DLD1 (cell line): ENCODE results near the gene ECE2.
"Not testable (repeated sequence)": the region's sequence is repeated elsewhere in the genome, so short reads cannot be mapped to it uniquely, and the experiment has no call there.

Experiments used
- in situ Hi-C: cut with HindIII; loops from 2 replicates; pipeline ENCODE4 v1.10.0; 2017; ENCODE audit warnings: low sequenced_read_pairs

ECE2 gene

DNA sequence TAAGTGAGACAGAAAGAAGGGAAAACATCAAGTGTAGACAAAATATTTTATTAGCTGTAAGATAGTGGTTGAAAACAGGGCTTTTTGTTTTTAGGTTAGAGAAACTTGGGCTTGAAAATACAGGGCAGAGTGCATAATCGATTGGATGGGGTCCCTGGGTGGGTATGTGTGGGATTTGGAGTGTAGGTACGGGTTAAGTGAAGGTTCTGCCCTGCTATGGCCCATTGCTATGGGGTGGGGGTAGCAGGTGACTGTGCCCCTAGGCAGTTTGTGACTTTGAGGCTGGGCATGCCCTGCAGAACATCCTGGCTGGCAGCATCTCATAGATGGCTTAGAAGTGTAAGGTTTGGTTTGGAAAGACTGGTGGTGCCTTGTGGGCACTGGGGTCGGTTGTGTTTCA lies 57.9 kb downstream of the ECE2 start:
- in situ Hi-C loops: no loop called here

DNA sequence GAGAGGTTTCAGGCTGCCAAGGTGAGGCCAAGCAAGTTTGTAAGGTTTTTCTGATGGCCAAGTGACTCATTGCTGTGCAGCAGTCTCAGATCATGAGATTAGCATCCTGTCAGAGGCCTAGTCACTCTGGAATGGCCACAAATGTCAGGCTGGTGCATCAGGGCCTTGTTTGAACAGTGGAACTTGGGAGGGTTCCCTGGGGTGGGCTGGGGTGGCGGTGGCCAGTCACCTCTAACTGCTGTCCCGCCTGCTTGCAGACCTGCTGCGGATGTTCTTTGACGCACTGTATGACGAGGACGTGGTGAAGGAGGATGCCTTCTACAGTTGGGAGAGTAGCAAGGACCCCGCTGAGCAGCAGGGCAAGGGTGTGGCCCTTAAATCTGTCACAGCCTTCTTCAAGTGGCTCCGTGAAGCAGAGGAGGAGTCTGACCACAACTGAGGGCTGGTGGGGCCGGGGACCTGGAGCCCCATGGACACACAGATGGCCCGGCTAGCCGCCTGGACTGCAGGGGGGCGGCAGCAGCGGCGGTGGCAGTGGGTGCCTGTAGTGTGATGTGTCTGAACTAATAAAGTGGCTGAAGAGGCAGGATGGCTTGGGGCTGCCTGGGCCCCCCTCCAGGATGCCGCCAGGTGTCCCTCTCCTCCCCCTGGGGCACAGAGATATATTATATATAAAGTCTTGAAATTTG lies 58.8 kb downstream of the ECE2 start:
- in situ Hi-C loops: no loop called here

DNA sequence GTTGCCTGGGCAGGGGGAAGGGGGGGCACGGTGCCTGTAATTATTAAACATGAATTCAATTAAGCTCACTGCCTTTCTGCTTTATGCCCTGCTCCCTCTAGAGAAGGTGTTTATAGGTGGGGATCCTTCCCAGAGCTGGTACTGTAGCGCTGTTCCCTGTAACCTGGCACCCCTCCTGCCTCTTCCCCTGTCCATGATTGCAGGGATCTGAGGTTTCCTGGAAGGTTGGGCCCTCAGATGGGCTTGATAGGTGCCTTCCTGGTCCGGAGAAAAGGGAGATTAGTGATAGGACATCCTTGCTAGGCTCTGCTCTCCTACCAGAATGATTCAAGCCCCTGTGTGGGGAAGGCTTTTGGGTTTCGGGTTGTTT lies 59.5 kb downstream of the ECE2 start:
- in situ Hi-C loops: no loop called here

DNA sequence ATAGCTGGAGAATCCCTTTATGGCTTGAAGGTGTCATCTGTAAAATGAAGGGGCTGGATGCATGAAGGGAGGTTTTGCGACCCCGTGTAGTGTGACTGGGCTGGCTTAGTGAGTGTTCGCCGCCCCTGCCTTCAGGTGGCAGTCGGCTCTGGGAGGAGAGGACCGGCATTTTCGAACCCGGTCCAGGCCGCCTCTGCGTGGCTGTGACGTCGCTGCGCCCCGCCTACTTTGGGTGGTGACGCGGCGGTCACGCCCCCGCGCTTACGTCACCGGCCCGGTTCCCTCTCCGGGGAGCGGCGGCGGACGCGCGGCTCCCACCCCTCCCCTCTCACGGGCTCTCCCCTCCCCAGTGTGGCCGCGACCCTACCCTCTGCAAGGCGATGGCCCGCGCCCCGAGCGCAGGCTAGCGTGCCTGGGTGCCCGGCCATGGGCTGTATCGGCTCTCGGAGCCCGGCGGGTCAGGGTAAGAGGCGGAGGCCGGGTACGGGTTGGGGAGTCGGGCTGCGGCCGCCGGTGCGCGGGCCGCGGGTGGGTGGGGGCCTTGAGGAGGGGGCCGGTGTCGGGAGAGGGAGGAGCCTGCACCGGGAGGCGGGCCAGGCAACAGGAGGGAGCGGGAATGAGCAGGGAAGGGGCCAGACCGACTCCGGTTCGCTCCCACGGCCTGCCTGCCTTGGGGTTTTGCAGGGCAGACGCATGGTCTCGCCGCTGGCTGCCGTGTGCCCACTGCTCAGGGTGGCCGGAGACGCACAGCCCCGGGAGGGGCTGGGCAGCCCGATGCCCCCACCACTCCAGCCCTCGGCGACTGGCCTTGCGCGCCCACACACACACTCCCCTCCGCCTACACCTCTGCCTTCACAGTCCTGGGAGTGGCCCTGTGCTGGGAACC lies 60.1 kb downstream of the ECE2 start:
- in situ Hi-C loops: no loop called here

DNA sequence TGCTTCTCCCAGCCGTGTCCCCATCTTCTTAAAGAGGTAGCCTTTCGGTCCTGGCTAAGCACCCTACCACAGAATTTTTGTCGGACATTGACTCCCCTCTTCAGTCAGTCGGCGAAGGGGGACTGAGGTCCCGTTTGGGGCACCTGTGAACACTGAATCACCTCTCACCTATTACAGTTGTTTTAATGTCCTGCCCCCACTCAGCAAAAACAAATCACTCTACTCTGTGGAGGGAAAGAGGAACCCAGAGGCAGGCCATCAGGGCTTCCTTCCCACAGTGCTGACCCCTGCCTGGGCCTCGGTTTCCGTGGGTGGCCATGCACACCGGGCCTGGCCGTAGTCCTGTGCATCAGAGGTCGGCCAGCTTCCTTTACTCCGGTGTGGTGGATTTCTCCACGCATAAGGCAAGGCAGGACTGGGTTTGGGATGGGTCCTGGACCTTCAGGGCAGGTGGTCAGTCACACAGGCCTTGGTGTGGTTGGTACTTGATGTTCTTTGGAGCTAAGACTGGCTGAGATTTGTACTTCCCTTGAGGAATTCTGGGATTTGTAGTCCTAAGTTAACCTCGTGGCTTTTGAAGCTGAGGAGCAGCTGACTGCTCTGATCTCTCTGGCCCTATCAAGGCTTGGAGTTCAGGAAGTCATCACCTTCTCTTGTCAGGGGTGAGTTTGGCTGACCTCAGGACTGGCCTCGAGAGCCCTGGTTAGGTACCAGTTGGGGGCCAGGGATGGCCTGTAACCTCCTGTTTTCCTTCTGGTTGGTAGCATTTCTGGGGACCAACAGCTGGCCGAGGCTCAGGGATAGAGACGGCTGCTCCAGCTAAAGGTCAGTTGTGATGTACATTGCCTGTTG lies 61.0 kb downstream of the ECE2 start:
- in situ Hi-C loops: no loop called here

DNA sequence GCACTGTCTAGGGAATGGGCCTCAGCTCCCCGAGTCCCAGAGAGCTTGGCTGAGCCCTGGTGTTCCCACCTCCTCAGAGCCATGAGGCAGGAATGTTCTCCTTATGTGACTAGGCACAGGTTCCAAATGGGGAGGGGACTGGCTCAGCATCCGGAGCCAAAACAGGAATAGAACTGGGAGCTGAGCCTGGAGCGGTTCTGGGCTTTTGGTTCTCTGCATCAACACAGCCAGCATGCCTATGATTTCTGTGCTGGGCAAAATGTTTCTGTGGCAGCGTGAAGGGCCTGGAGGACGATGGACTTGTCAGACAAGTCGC lies 61.5 kb downstream of the ECE2 start, which contains the start of gene FAM131A:
Gene FAM131A (plus strand): TSS at position 202 of the 316 bp plus-strand sequence. CDS start 31 bp downstream, at position 233.
- in situ Hi-C loops: no loop called here

DNA sequence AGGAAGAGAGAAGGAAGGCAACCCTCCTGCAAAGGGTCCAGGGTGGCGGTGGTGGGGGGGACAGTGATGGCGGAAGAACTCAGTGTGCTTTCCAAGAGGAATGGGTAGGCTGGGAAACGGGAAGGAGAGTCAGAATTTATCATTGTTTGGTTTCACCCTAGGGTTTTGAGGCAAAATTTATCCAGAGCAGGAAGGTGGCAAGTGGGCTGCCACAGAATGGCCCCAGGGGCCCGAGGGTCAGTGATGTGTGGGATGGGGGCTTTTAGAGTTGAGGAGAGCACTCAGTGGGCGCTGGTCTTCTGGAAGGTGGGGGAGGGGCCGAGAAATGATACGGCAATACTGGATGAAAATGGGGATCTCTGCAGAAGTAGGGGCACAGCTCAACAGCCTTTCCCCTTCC lies 62.2 kb downstream of the ECE2 start:
- in situ Hi-C loops: no loop called here

DNA sequence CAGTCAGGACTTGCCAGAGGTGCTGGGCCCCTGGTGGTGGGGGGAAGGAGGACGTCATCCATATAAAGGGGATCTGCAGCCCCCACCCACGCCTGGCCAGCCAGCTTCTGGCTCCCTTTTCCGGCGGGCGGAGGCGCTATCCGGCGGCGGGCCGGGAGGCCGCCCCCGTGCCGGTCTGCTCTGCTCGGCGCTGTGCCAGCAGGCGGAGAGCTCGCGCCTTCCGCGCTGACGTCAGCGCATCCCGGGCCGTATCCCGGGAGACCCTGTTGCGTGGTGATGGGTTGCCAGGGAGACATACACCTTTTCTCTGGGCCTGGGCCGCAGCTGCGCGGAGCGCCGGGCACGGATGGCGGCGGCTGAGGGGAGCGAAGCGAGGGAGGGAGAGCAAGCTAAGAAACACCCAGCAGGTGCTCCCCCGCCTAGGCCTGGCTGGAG lies 62.7 kb downstream of the ECE2 start:
- in situ Hi-C loops: no loop called here

DNA sequence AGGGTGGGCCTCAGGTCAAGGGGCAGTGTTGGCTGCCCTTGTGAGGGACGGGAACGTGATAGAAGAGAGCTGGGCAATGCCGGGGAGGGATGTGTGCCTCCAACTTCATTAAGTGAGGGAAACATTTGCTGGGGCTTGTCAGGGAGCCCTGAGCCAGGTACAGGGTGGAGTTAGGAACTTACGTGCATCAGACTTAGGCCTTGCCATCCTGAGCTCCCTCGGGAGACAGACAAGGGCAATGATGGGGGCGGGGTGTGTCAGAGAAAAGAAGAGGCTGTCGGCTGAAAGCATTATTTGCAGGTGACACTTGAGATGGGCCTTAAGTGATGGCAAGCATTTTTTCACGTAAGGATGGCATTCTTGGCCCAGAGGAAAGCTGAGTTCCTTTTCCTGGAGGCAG lies 63.2 kb downstream of the ECE2 start:
- in situ Hi-C loops: no loop called here

DNA sequence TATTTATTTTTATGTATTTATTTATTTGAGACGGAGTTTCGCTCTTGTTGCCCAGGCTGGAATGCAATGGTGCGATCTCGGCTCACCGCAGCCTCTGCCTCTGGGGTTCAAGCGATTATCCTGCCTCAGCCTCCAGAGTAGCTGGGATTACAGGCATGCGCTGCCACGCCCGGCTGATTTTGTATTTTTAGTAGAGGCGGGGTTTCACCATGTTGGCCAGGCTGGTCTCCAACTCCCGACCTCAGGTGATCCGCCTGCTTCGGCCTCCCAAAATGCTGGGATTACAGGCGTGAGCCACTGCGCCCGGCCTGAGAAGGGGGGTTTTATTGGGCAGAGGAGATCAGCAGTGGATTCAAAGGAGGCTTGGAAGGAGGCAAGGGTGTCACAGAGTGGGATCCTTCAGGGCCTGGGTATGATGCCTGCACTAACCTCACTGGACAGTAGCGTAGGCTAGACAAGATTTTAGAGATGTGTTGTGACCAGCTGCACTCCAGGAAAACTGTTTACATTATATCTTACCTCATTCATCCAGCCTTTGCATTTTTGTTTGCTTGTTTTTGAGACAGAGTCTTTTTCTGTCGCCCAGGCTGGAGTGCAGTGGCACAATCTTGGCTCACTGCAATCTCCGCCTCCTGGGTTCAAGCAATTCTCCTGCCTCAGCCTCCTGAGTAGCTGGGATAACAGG lies 63.8 kb downstream of the ECE2 start:
- in situ Hi-C loops: not testable (repeated sequence)

DNA sequence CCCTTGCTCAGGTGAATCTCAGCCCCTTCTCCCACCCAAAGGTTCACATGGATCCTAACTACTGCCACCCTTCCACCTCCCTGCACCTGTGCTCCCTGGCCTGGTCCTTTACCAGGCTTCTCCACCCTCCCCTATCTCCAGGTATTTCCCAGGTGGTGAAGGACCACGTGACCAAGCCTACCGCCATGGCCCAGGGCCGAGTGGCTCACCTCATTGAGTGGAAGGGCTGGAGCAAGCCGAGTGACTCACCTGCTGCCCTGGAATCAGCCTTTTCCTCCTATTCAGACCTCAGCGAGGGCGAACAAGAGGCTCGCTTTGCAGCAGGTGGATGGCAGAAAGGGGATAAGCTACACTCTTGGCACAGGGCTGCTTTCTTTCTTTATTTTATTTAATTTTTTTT lies 66.1 kb downstream of the ECE2 start:
- in situ Hi-C loops: no loop called here
